Pons (tissue), 1 donor: Measurements from ENCODE around the gene RIT1.
A peak's percentile ranks its signal among the peaks of the same experiment; 100 is the strongest.

Experiments
- DNase-seq: peaks from one replicate; pipeline ENCODE4 v3.0.0-alpha.2; 2016; ENCODE audit warnings: low spot score

Gene RIT1

GRCh38 chr1:155856975-155857930 lies 53.9 kb downstream of the RIT1 start, which contains the start of gene GON4L:
Gene GON4L (minus strand): TSS chr1:155857214. CDS start chr1:155853780, 3,434 bp downstream.
- DNase-seq: peak; percentile 95

GRCh38 chr1:155856257-155856974 lies 54.7 kb downstream of the RIT1 start:
- DNase-seq: no peak

- no peak for DNase-seq
These were observed 60.8 kb downstream of the RIT1 start for GRCh38 chr1:155850345-155850744.

GRCh38 chr1:155847823-155848529 lies 63.2 kb downstream of the RIT1 start:
- DNase-seq: no peak
